GM21529 (cell line): ENCODE measurements around the gene GCK.
"Not testable (repeated sequence)": the region's sequence is repeated elsewhere in the genome, so short reads cannot be mapped to it uniquely, and the experiment has no call there.

ENCODE experiments used
- ATAC-seq: cut with Tn5 transposase; IDR thresholded peaks from one replicate; pipeline ENCODE4 v1.9.1; 2021; ENCODE audit not compliant: unreplicated experiment

Gene GCK

DNA sequence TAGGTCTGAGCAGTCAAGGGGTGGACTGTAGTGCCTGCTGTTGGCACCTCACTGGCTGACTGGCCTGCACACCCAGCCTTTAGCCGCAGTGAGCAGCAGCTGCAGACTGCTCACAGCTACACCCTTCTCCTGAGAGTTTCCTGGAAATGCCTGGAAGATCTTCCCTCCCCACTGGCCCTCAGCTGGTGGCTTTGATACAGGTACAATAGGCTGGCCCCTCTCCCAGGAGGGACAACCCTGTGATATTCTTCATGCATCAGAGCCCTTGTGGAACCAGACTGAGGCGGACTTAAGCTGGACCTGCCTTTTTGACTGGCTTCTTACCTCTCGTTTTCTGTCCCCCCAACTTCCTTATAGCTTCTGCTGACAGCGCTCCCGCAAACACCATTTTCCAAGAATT lies 6.4 kb downstream of the GCK start:
- no peak for ATAC-seq

GRCh38 chr7:44180631-44181030 lies 8.6 kb downstream of the GCK start:
- no peak for ATAC-seq

GRCh38 chr7:44177570-44178131 lies 11.6 kb downstream of the GCK start:
- ATAC-seq, result no peak

DNA sequence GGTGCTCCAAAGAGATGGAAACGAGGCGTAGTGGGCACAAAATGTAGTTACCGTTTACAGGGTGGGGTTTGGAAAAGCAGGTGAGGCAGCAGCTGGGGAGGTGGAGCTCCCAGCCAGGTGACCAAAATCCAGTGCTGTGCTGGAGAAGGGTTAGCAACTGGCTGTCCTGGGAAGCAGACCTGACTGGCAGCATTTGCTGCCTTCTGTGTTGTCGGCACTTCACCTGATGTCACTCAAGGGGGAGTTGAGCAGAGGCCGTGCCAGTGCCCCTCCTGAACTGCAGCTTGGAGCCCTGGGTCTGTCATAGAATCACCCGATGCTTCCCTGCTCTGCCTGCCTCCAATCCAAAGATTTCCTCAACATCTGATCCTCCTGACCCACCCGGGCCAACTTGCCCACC lies 12.8 kb downstream of the GCK start:
- ATAC-seq, result no peak

- ATAC-seq, result no peak
Observed at GRCh38 chr7:44175730-44176129, 13.5 kb downstream of the GCK start.

GRCh38 chr7:44174694-44174948 lies 14.6 kb downstream of the GCK start:
- ATAC-seq, result not testable (repeated sequence)

- no peak for ATAC-seq
Observed at GRCh38 chr7:44173911-44174693, 15.1 kb downstream of the GCK start.

DNA sequence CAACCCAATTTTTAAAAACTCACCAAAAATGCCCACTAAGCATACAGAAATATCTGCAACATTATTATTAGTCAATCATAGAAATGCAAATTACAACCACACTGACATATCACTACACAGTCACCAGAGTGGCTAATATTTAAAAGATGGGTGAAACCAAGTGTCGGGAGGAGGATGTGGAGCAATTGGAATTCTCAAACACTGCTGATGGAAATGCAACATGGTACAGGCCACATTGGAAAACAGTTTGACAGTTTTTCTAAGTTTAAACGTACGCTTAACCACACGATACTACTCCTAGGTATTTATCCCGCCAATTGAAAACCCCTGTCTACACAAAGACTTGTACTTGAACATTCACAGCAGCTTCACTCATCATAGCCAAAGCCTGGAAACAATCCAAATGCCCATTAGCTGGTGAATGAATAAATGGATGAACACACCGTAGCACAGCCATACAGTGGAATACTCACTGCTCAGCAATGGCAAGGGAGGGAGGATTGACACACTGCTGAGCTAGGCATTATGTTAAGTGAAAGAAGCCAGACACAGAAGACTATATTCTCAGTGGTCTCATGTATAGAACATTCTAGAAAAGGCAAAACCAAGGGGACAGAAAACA lies 16.3 kb downstream of the GCK start:
- ATAC-seq, result no peak

DNA sequence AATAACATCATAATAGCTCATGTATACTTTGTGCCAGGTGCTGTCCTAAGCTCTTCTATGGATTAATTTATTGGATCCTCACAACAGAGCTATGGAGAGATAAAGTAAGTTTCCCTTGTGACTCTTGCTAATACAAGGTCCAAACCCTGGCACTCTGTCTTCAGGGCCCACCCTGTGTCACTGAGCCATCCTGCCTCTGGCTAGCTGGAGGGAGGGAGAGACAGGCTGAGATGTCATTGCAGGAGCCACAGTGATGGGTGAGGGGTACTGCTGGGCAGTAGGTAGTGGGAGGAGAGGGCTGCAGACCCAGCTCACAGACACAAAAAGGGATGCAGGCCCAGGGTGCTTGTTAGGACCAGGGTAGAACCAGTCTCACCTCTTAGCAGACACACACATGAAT lies 16.9 kb downstream of the GCK start:
- no peak for ATAC-seq

DNA sequence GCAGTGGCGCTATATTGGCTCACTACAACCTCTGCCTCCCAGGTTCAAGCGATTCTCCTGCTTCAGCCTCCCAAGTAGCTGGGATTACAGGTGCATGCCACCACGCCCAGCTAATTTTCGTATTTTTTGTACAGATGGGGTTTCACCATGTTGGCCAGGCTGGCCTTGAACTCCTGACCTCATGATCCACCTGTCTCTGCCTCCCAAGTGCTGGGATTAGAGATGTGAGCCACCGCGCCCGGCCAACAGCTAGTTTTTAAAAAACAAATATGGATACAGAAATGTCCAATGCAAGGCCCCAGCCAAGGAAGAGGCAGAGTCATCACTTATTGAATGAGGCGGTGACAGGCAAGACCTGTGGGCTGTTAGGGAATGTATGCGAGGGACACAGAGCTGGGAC lies 17.3 kb downstream of the GCK start:
- ATAC-seq, result not testable (repeated sequence)

DNA sequence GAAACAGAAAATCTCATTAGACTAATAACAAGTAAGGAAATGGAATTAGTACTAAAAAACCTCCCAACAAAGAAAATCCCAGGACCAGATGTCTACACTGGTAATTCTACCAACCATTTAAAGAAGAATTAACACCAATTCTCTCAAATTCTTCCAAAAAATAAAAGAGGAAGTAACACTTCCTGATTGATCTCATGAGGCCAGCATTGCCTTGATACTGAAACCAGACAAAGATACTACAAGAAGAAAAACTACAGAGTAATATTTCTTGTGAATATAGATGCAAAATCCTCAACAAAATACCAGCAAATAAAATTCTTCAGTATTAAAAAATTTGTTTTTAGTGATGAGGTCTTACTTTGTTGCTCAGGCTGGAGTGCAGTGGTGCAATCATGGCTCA lies 21.3 kb downstream of the GCK start:
- ATAC-seq, result no peak

GRCh38 chr7:44163591-44163990 lies 25.6 kb downstream of the GCK start:
- no peak for ATAC-seq

- ATAC-seq, result no peak
Observed at GRCh38 chr7:44162785-44163395, 26.3 kb downstream of the GCK start.

DNA sequence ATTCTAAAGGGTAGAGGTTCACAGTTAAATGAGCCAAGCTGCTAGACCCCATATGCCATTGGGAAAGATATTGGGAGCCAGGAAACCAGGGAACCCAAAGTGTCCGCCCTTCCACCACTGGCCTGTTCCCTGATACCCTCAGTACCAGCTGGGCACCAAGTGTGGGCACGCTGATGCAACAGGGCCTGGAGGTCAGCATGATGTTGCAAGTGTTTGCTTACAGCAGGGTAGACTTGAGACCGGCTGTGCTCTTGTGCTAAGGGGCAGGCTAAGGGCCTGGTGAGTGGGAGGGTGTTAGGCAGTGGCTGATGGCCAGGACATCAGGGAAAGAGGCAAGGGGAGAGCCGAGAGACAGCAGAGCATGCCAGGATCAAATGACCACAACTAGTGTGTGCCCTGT lies 27.1 kb downstream of the GCK start:
- no peak for ATAC-seq

- no peak for ATAC-seq
Observed at GRCh38 chr7:44161371-44161770, 27.9 kb downstream of the GCK start.

DNA sequence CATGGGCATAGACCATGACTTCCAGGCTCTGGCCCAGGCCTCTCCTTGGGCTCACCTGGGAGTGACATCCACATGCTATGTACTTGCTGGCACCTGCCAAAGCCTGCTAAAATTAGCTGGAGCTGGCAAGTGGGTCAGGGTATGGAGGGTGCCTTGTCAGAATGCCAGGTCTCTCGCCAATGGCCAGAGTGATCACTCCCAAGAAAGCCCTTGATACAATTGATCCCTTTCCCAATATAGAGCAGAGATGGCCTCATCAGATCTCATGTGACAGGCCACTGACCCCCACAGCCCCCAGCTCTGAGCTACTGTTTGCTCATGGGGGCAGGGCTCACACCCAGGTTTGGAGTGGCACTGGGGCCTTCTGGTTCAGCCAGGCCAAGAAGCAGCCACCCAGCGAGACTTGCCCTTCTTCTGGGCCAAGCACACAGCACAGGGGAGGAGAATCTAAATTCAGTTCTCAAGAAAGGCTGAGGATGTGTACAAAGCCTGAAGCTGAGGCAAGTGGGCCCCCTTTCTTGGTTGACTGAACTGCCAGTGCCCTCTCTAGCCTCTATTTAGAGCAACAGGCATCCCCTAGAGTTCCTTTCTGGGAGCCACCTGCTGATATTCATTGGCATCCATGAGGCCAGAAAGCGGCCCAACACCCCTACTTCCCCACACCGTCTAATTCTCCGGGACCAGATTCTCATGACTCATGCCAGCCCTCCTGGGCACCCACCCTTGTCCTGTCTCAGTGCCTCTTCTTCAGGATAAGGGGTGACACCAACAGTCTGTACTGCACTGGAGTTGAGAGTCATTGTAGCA lies 29.2 kb downstream of the GCK start:
- no peak for ATAC-seq

DNA sequence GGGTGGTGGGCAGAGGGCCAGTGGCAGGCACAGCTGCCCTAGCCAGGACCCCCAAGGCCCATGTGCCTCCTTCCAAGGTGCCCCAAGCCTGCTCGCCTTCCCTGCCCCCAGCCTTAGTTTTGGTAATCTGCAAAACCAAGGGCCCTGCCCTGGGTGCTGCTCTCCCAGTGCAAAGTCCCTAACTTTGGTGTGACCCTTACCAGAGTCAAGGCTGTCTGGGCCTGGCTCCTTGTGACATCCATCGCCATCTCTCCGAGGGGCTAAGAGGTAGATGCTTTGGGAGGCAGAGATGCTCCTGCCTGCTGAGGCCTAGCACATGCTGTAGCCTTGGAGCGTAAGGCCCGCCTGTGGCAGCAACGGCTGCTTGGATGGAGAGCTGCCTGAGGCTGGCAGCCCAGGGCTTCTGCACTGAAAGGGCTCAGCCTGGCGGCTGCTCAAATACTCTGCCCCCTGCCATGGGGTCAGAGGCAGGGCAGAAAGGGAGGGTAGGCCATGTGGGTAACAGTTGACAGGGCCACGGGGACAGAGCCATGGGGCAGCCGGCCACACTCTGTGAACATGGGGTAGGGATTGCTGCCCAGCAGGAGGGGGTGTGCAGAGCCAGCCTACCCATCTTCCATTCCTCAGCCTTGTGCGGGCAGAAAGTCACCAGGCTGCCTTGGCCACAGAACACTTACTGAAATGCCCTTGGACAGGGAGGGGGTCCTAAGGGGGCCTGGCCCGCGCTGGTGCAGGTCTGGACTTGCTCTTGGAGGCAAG lies 30.2 kb downstream of the GCK start:
- no peak for ATAC-seq

GRCh38 chr7:44158096-44158872 lies 31.0 kb downstream of the GCK start:
- ATAC-seq, result no peak

GRCh38 chr7:44157116-44158080 lies 31.8 kb downstream of the GCK start:
- ATAC-seq, result no peak
